Prostate gland (tissue), 2 donors: ENCODE results near the gene APOBEC3G. TPM values are rescaled to one million over a fixed set of nuclear protein-coding genes. Genes with fewer than 3 reads are reported as not detected.

ENCODE experiments used
- DNase-seq: peaks from one replicate; pipeline ENCODE4 v3.0.0-alpha.2; 2019; ENCODE audit warnings: low spot score
- H3K27ac ChIP-seq, 2 donors: fragments of 200-600 bp; sonication (generic); 2 replicates each; pipeline ENCODE4 v1.5.1; 2017 to 2019
- H3K27me3 ChIP-seq: fragments of 200-600 bp; sonication (generic); replicated peaks from 2 replicates; pipeline ENCODE4 v1.5.1; 2019; ENCODE audit not compliant: insufficient read depth
- H3K36me3 ChIP-seq, 2 donors: fragments of 200-600 bp; sonication (generic); 1 replicate in 1 of 2; 2 replicates in 1 of 2; pipeline versions ENCODE4 v1.5.1 to v1.8.1; 2017 to 2019
- H3K4me1 ChIP-seq: fragments of 200-600 bp; sonication (generic); replicated peaks from 2 replicates; pipeline ENCODE4 v1.5.1; 2019
- H3K4me3 ChIP-seq, 2 donors: fragments of 200-600 bp; sonication (generic); 2 replicates each; pipeline ENCODE4 v1.5.1; 2017 to 2019
- H3K9me3 ChIP-seq: fragments of 200-600 bp; sonication (generic); 2 replicates; pipeline ENCODE4 v1.5.1; 2017
- POLR2A ChIP-seq: fragments of 450-650 bp; IDR thresholded peaks from one replicate; pipeline ENCODE4 v1.6.1; 2016; ENCODE audit warnings: antibody characterized with exemption, mild to moderate bottlenecking
- POLR2AphosphoS5 ChIP-seq: sonication (generic); formaldehyde crosslinking; IDR thresholded peaks from one replicate; pipeline ENCODE4 v1.6.1; 2017; ENCODE audit warnings: antibody characterized with exemption
- WGBS: methylation state at CpG from one replicate; pipeline ENCODE4 v1.1.5; 2018; 5-methylcytosine and 5-hydroxymethylcytosine counted together
- intact Hi-C: fragments of 100-400 bp; cut with DNase I; formaldehyde crosslinking; loops from one replicate; pipeline ENCODE4 v1.14.2; 2022
- total RNA-seq, 2 donors: library from RNA; depleted of rRNA; stranded (reverse); fragments of >200 nt; gene quantifications; one replicate each; pipeline ENCODE4 v1.1.0, GENCODE V29; 2016
- TF ChIP-seq, protein P1 (sequence below), 4 experiments: fragments of 200-600 bp in 2 of 4; fragments of 450-650 bp in 2 of 4; sonication (generic) in 2 of 4; IDR thresholded peaks; 1 replicate in 3 of 4; 2 replicates in 1 of 4; pipeline ENCODE4 v1.5.1; 2016 to 2019; ENCODE audit warnings: antibody characterized with exemption in 4 of 4, mild to moderate bottlenecking in 2 of 4, moderate library complexity in 2 of 4

APOBEC3G gene
- total RNA-seq, 2 donors from 2014 or later = 17.7 to 52.3 TPM

DNA sequence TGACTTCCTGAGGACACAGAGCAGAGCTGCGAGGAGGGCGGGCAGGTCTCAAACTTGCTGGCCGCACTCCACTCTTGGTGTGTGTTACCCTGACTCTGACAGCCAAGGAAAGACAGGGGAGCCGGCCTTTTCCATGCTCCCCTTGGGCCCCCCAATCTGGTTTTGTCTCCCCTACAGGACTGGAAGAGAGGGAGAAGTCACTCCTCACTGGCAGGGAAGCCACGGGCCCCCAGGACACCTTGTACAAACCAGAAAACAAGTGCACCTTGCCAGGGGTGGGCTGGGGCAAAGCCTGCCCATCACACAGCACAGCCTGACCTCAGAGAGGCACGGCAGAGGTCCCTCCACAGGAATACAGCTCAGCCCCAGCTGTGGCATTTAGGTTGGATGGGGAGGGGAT, 55.2 kb downstream of the APOBEC3G start:
- intact Hi-C loops = no loop called here
- 72% methylated on average over 6 of the region's 6 CpGs for WGBS
- H3K27me3 ChIP-seq = no peaks in the 10 kb centered on the region

DNA sequence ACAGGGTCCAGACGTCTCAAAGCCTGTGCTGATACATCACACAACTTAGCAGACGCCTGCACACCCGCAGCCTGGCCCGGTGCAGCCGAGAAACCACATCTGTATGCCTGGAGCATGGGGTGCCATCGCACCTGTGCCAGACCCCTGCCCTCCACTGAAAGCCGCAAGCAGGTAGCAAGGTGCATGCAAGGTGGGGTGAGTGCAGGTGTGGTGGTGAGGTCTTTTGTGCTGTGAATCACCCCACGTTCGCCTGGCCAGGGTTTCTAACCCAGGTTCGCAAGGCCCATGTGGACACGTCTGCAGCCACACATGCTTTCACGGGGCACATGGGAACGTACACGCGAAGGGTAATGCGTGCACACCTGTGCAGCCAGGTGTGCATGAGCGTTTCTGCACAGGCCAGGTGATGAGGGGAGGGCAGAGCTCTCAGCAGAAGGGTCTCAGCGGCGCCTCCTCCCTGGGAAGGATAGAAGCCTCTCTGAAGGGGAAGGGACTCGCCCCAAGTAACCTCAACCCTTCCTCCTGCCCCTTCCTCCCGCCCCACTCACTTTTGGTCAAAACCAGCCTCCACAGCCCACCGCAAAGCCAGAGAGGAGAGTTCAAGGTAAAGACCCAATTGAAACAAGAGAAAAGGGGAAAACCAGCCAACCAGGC, 55.9 kb downstream of the APOBEC3G start:
- Histone ChIP-seq H3K4me3 (no peak overlapping the region), H3K27ac (no peak overlapping the region), H3K4me1 (peaks cover 10% of the 10 kb centered on the region), H3K36me3 (no peaks in the 10 kb centered on the region), H3K27me3 (no peaks in the 10 kb centered on the region), H3K9me3 (no peaks in the 10 kb centered on the region)
- intact Hi-C loops = no loop called here
- 92% methylated on average over 21 of the region's 22 CpGs for WGBS
- TF ChIP-seq, protein P1, sequence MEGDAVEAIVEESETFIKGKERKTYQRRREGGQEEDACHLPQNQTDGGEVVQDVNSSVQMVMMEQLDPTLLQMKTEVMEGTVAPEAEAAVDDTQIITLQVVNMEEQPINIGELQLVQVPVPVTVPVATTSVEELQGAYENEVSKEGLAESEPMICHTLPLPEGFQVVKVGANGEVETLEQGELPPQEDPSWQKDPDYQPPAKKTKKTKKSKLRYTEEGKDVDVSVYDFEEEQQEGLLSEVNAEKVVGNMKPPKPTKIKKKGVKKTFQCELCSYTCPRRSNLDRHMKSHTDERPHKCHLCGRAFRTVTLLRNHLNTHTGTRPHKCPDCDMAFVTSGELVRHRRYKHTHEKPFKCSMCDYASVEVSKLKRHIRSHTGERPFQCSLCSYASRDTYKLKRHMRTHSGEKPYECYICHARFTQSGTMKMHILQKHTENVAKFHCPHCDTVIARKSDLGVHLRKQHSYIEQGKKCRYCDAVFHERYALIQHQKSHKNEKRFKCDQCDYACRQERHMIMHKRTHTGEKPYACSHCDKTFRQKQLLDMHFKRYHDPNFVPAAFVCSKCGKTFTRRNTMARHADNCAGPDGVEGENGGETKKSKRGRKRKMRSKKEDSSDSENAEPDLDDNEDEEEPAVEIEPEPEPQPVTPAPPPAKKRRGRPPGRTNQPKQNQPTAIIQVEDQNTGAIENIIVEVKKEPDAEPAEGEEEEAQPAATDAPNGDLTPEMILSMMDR (IDR thresholded peaks at IDR 0.05) = no peak
- TF ChIP-seq POLR2A = no peak
- no peak for TF ChIP-seq POLR2AphosphoS5
- no peak for DNase-seq

More for the DNA sequence above, 55.2 kb downstream of the APOBEC3G start:
- no peak for DNase-seq
- Histone ChIP-seq H3K27ac (no peak overlapping the region), H3K4me1 (peaks cover 10% of the 10 kb centered on the region), H3K4me3 (no peak overlapping the region), H3K9me3 (no peaks in the 10 kb centered on the region), H3K36me3 (no peaks in the 10 kb centered on the region)
- TF ChIP-seq, protein P1 (IDR thresholded peaks at IDR 0.05) = no peak
- TF ChIP-seq POLR2AphosphoS5 = no peak
- TF ChIP-seq POLR2A = no peak

DNA sequence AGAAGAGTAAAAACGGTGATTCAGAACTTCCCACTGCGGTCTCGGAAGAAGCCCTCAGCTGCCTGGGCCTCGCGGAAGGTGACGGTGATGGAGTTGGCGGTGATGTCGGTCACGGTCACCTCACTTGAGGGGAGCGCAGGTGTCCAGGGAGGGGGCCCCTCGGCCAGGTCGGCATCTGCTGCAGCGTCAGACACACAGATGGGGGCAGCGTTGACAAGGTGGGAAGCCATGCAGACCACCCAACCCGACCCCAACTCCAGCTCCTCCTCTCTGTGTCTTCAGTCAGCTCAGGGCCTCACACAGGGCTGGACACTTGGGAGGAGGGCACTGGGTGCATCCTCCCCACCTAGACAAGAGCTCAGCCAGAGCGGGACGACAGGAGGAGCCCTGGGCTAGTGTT, 56.8 kb downstream of the APOBEC3G start:
- intact Hi-C loops = no loop called here
- 83% methylated on average over 17 of the region's 17 CpGs for WGBS
- TF ChIP-seq POLR2A = no peak
- no peak for TF ChIP-seq POLR2AphosphoS5
- TF ChIP-seq, protein P1 (IDR thresholded peaks at IDR 0.05) = no peak
- Histone ChIP-seq H3K36me3 (no peaks in the 10 kb centered on the region), H3K4me3 (no peak overlapping the region), H3K9me3 (no peaks in the 10 kb centered on the region), H3K4me1 (peaks cover 10% of the 10 kb centered on the region), H3K27me3 (no peaks in the 10 kb centered on the region), H3K27ac (no peak overlapping the region)
- no peak for DNase-seq

DNA sequence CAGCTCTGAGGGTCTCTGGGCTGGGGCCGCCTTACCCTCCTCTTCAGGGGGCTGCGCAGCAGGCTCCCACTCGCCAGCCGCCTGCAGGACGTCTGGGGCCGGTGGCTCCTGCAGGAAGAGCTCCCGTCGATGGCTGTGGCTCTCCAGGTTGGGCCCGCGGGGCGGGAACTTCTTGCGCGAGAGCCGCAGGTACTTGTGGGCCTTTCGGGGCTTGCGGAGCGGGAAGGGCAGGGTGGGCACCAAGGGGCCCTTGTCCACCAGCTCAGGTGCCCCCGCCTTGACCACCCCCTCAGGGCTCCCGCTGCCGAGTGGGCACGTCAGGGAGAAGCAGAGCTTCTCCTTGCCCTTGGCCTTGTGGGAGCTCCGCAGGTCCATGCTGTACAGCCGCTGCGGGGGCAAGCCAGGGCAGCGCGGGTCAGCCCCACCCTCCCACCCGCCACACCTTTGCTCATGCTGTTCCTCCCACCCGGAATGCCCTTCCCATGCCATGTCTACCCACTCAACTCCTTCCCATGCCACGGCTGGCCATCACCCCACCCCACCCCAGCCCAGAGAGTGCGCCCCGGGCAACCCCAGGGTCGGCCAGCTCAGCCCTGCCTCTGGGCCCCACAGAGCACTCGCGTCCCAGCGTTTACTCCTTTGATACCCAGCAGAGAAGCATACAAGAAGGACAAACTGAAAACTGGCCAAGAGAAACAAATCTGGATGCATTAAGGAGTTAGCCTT, 57.5 kb downstream of the APOBEC3G start:
- Histone ChIP-seq H3K9me3 (no peaks in the 10 kb centered on the region), H3K27me3 (no peaks in the 10 kb centered on the region), H3K4me3 (no peak overlapping the region), H3K27ac (no peak overlapping the region), H3K4me1 (peaks cover 10% of the 10 kb centered on the region), H3K36me3 (no peaks in the 10 kb centered on the region)
- TF ChIP-seq, protein P1 (IDR thresholded peaks at IDR 0.05) = no peak
- no peak for TF ChIP-seq POLR2A
- no peak for TF ChIP-seq POLR2AphosphoS5
- DNase-seq = no peak
- intact Hi-C loops = no loop called here
- WGBS = 73% methylated on average over 35 of the region's 35 CpGs
